ENCODE results near the gene SEC24C. TPM values are rescaled to one million over a fixed set of nuclear protein-coding genes. Genes with fewer than 3 reads are reported as not detected.

The SEC24C gene
- total RNA-seq, 4 donors from 2014 or later = 42.0 to 61.2 (median 43.3) TPM

- Histone ChIP-seq H3K27me3 (no peaks in the 10 kb centered on the region), H3K4me3 (no peak overlapping the region)
- TF ChIP-seq, protein P1, sequence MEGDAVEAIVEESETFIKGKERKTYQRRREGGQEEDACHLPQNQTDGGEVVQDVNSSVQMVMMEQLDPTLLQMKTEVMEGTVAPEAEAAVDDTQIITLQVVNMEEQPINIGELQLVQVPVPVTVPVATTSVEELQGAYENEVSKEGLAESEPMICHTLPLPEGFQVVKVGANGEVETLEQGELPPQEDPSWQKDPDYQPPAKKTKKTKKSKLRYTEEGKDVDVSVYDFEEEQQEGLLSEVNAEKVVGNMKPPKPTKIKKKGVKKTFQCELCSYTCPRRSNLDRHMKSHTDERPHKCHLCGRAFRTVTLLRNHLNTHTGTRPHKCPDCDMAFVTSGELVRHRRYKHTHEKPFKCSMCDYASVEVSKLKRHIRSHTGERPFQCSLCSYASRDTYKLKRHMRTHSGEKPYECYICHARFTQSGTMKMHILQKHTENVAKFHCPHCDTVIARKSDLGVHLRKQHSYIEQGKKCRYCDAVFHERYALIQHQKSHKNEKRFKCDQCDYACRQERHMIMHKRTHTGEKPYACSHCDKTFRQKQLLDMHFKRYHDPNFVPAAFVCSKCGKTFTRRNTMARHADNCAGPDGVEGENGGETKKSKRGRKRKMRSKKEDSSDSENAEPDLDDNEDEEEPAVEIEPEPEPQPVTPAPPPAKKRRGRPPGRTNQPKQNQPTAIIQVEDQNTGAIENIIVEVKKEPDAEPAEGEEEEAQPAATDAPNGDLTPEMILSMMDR (IDR thresholded peaks at IDR 0.05) = no peak
These were observed 15.4 kb downstream of the SEC24C start for GRCh38 chr10:73759512-73760115.

DNA sequence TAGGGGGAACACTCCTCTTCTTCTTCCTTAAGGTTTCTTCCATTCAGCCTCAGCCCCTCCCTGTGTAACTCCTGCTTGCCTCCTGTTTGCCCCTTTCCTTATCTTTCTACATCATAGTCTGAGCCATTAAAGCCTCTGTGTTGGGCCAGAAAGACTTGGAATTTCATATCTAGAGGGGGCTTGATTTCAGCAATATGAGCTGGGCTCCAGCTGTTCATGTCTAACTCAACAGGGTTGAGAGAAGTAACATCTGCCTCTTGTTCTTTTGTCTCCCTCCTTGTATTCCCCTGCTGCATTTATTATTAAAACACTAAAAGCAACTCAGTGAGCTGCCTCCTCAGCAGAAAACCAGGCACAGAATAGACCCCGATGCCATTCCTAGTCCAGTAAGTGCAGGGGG lies 17.6 kb downstream of the SEC24C start:
- no peak for TF ChIP-seq EP300 (IDR thresholded peaks at IDR 0.05)
- TF ChIP-seq, protein P1 (IDR thresholded peaks at IDR 0.05) = no peak
- no peak for TF ChIP-seq POLR2A (IDR thresholded peaks at IDR 0.05)
- peaks cover 0 to 84% (median 58%) of the 10 kb centered on the region in 3 donors for H3K36me3 ChIP-seq
- H3K9me3 ChIP-seq = no peaks in the 10 kb centered on the region
- no peaks in the 10 kb centered on the region for H3K4me1 ChIP-seq
- no peaks in the 10 kb centered on the region for H3K27me3 ChIP-seq
- H3K27ac ChIP-seq = no peak overlapping the region
- WGBS, 2 donors = 93 to 100% methylated on average over 1 of the region's 1 CpG
- no peak overlapping the region for H3K4me3 ChIP-seq
- DNase-seq (ENCODE audit: low spot score in 2 of 2) = no peak

More at GRCh38 chr10:73759512-73760115, 15.4 kb downstream of the SEC24C start:
- Histone ChIP-seq H3K36me3 (peaks cover 0 to 82% (median 40%) of the 10 kb centered on the region in 3 donors), H3K4me1 (no peaks in the 10 kb centered on the region), H3K27ac (no peak overlapping the region), H3K9me3 (no peaks in the 10 kb centered on the region)
- WGBS, 2 donors = 82 to 95% methylated on average over 5 of the region's 5 CpGs
- no peak for DNase-seq (ENCODE audit: low spot score in 2 of 2)

DNA sequence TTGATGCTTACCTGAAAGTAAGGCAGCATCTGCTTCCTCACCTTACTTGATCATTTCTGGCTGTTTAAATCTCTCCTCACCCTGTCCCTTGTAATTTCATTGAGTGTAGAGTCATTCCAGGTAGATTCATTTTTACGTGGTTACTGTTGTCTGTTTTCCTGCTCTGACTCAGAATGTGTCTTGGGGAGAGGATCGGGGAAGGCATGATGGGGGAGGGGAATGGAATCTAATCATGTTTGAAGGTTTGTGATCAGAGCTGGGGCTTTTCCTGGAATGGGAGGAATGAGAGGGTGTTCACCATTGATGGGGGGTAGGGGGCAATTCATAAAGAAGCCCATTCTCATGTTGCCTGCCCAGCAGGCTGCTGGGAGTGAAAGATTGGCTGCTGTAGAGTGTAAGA lies 18.7 kb downstream of the SEC24C start:
- H3K4me1 ChIP-seq = no peaks in the 10 kb centered on the region
- no peaks in the 10 kb centered on the region for H3K9me3 ChIP-seq
- DNase-seq (ENCODE audit: low spot score in 2 of 2) = no peak
- 55 to 59% methylated on average over 2 of the region's 2 CpGs for WGBS, 2 donors
- H3K27ac ChIP-seq = no peak overlapping the region
- TF ChIP-seq, protein P1 (IDR thresholded peaks at IDR 0.05) = no peak
- no peak for TF ChIP-seq POLR2A (IDR thresholded peaks at IDR 0.05)
- no peak for TF ChIP-seq EP300 (IDR thresholded peaks at IDR 0.05)
- no peaks in the 10 kb centered on the region for H3K27me3 ChIP-seq
- peaks cover 4 to 90% (median 58%) of the 10 kb centered on the region in 3 donors for H3K36me3 ChIP-seq
- H3K4me3 ChIP-seq = no peak overlapping the region

- H3K27me3 ChIP-seq = no peaks in the 10 kb centered on the region
- no peak for DNase-seq (ENCODE audit: low spot score in 2 of 2)
- TF ChIP-seq EP300 (IDR thresholded peaks at IDR 0.05) = no peak
- TF ChIP-seq, protein P1 (IDR thresholded peaks at IDR 0.05) = no peak
- no peak for TF ChIP-seq POLR2A (IDR thresholded peaks at IDR 0.05)
- no peaks in the 10 kb centered on the region for H3K9me3 ChIP-seq
- no peaks in the 10 kb centered on the region for H3K4me1 ChIP-seq
- no peak overlapping the region for H3K27ac ChIP-seq
- H3K4me3 ChIP-seq = no peak overlapping the region
- WGBS, 2 donors = 88 to 90% methylated on average over 2 of the region's 2 CpGs
- H3K36me3 ChIP-seq = peaks cover 5 to 95% (median 58%) of the 10 kb centered on the region in 3 donors
These were observed 19.2 kb downstream of the SEC24C start for GRCh38 chr10:73763343-73763742.

GRCh38 chr10:73765066-73765465 lies 20.9 kb downstream of the SEC24C start:
- Histone ChIP-seq H3K27ac (no peak overlapping the region), H3K36me3 (peaks cover 5 to 100% (median 53%) of the 10 kb centered on the region in 3 donors), H3K27me3 (no peaks in the 10 kb centered on the region), H3K4me1 (no peaks in the 10 kb centered on the region), H3K4me3 (no peak overlapping the region), H3K9me3 (no peaks in the 10 kb centered on the region)
- WGBS, 2 donors = 85 to 93% methylated on average over 6 of the region's 6 CpGs
- no peak for TF ChIP-seq EP300 (IDR thresholded peaks at IDR 0.05)
- no peak for DNase-seq (ENCODE audit: low spot score in 2 of 2)

All from tibial nerve (tissue), 4 donors.